Measurements from ENCODE around the gene POU2F1. TPM values are rescaled to one million over a fixed set of nuclear protein-coding genes. Genes with fewer than 3 reads are reported as not detected.
"Not testable (repeated sequence)": the region's sequence is repeated elsewhere in the genome, so short reads cannot be mapped to it uniquely, and the experiment has no call there.

The POU2F1 gene
- total RNA-seq, 1 donor from 2014 or later = 7.2 TPM

- no peak for TF ChIP-seq CTCF (conservative IDR thresholded peaks at IDR 0.05; ENCODE audit: low read depth, low read length)
- no peak overlapping the region for H3K4me3 ChIP-seq (ENCODE audit: low read depth, low read length)
- no peak for DNase-seq (ENCODE audit: low read depth)
Observed at GRCh38 chr1:167244244-167244643, 23.6 kb downstream of the POU2F1 start.

- DNase-seq (ENCODE audit: low read depth); H3K4me3 ChIP-seq (ENCODE audit: low read depth, low read length): not testable (repeated sequence)
Observed at GRCh38 chr1:167245168-167245567, 24.5 kb downstream of the POU2F1 start.

GRCh38 chr1:167246971-167247370, 26.3 kb downstream of the POU2F1 start:
- DNase-seq (ENCODE audit: low read depth) = no peak
- H3K4me3 ChIP-seq (ENCODE audit: low read depth, low read length) = no peak overlapping the region
- TF ChIP-seq CTCF (conservative IDR thresholded peaks at IDR 0.05; ENCODE audit: low read depth, low read length) = no peak

- no peak for DNase-seq (ENCODE audit: low read depth)
Observed at GRCh38 chr1:167247754-167248153, 27.1 kb downstream of the POU2F1 start.

GRCh38 chr1:167248707-167249642, 28.3 kb downstream of the POU2F1 start:
- no peak overlapping the region for H3K4me3 ChIP-seq (ENCODE audit: low read depth, low read length)
- no peak for TF ChIP-seq CTCF (conservative IDR thresholded peaks at IDR 0.05; ENCODE audit: low read depth, low read length)
- DNase-seq (ENCODE audit: low read depth) = no peak

More at GRCh38 chr1:167247754-167248153, 27.1 kb downstream of the POU2F1 start:
- no peak overlapping the region for H3K4me3 ChIP-seq (ENCODE audit: low read depth, low read length)
- TF ChIP-seq CTCF (conservative IDR thresholded peaks at IDR 0.05; ENCODE audit: low read depth, low read length) = no peak

- H3K4me3 ChIP-seq (ENCODE audit: low read depth, low read length) = no peak overlapping the region
- DNase-seq (ENCODE audit: low read depth) = no peak
- no peak for TF ChIP-seq CTCF (conservative IDR thresholded peaks at IDR 0.05; ENCODE audit: low read depth, low read length)
Observed at GRCh38 chr1:167249702-167250101, 29.0 kb downstream of the POU2F1 start.

- DNase-seq (ENCODE audit: low read depth) = no peak
- no peak for TF ChIP-seq CTCF (conservative IDR thresholded peaks at IDR 0.05; ENCODE audit: low read depth, low read length)
- H3K4me3 ChIP-seq (ENCODE audit: low read depth, low read length) = no peak overlapping the region
Observed at GRCh38 chr1:167250482-167250881, 29.8 kb downstream of the POU2F1 start.
